SK-N-SH (cell line): ENCODE measurements around the gene BAIAP2. TPM values are rescaled to one million over a fixed set of nuclear protein-coding genes. Genes with fewer than 3 reads are reported as not detected.

Source experiments
- CTCF ChIA-PET: fragments of 300-600, 350-600 bp; formaldehyde crosslinking; extraction: SDS; loops from one replicate; lab custom pipeline; 2021; lab: Yijun Ruan, JAX
- POLR2A ChIA-PET: fragments of 350-600 bp; sonication (Branson Sonifier 250); formaldehyde crosslinking; extraction: SDS; loops from one replicate; lab custom pipeline; 2020; ENCODE audit warnings: antibody characterized with exemption, inconsistent platforms; lab: Yijun Ruan, JAX
- DNase-seq: peaks from one replicate; pipeline ENCODE4 v3.0.0; 2012
- H2AFZ ChIP-seq: fragments of 200-600 bp; sonication (generic); 2 replicates; pipeline ENCODE4 v1.8.1; 2016; ENCODE audit warnings: antibody characterized with exemption, mild to moderate bottlenecking, low read depth
- H3F3A ChIP-seq: fragments of 200-600 bp; sonication (generic); replicated peaks from 2 replicates; pipeline ENCODE3; 2016; ENCODE audit warnings: antibody characterized with exemption, mild to moderate bottlenecking; ENCODE audit not compliant: insufficient read depth
- H3K27ac ChIP-seq, 2 experiments: fragments of 200-500 bp in 1 of 2; fragments of 200-600 bp in 1 of 2; sonication (Bioruptor generic) in 1 of 2; sonication (generic), shearing (Covaris generic) in 1 of 2; 2 replicates each; pipeline versions ENCODE4 v1.5.1 to v1.6.1; 2014 to 2016; ENCODE audit warnings: low read depth in 2 of 2, inconsistent platforms in 1 of 2, low read length in 1 of 2, mild to moderate bottlenecking in 1 of 2, mixed read lengths in 1 of 2
- H3K27me3 ChIP-seq: fragments of 200-600 bp; sonication (generic), shearing (Covaris generic); 2 replicates; pipeline ENCODE4 v1.6.1; 2016; ENCODE audit warnings: mixed run types; ENCODE audit not compliant: insufficient read depth
- H3K36me3 ChIP-seq, 2 experiments: fragments of 200-500 bp in 1 of 2; fragments of 200-600 bp in 1 of 2; sonication (Bioruptor generic) in 1 of 2; sonication (generic) in 1 of 2; replicated peaks in 1 of 2; 2 replicates each; pipeline versions ENCODE3 to v1.5.1; 2014 to 2016; ENCODE audit warnings: low read length in 1 of 2, mild to moderate bottlenecking in 1 of 2; ENCODE audit not compliant: insufficient read depth in 2 of 2, control insufficient read depth in 1 of 2
- H3K4me1 ChIP-seq, 2 experiments: fragments of 200-500 bp in 1 of 2; fragments of 200-600 bp in 1 of 2; sonication (Bioruptor generic) in 1 of 2; sonication (generic), shearing (Covaris generic) in 1 of 2; 2 replicates each; pipeline versions ENCODE4 v1.5.1 to v1.6.1; 2014 to 2016; ENCODE audit warnings: low read depth in 1 of 2, low read length in 1 of 2, mixed run types in 1 of 2; ENCODE audit not compliant: insufficient read depth in 2 of 2, control insufficient read depth in 1 of 2
- H3K4me2 ChIP-seq: fragments of 200-600 bp; sonication (generic), shearing (Covaris generic); 2 replicates; pipeline ENCODE4 v1.6.1; 2017; ENCODE audit warnings: mixed run types
- H3K4me3 ChIP-seq, 2 experiments: fragments of 200-500 bp in 1 of 2; fragments of 200-600 bp in 1 of 2; sonication (Bioruptor generic) in 1 of 2; sonication (generic), shearing (Covaris generic) in 1 of 2; 2 replicates each; pipeline versions ENCODE4 v1.5.1 to v1.8.1; 2014 to 2016; ENCODE audit warnings: low read depth in 2 of 2, inconsistent platforms in 1 of 2, low read length in 1 of 2, mild to moderate bottlenecking in 1 of 2, mixed read lengths in 1 of 2, moderate library complexity in 1 of 2
- H3K79me2 ChIP-seq: fragments of 200-600 bp; sonication (generic); 2 replicates; pipeline ENCODE4 v1.8.1; 2017; ENCODE audit warnings: mild to moderate bottlenecking; ENCODE audit not compliant: insufficient read depth
- H3K9ac ChIP-seq: fragments of 200-600 bp; sonication (generic); 2 replicates; pipeline ENCODE4 v1.6.1; 2017; ENCODE audit warnings: mixed run types
- H3K9me2 ChIP-seq: fragments of 200-600 bp; sonication (generic); 2 replicates; pipeline ENCODE4 v1.6.1; 2017; ENCODE audit warnings: mixed run types
- H3K9me3 ChIP-seq: fragments of 200-600 bp; sonication (generic); 2 replicates; pipeline ENCODE4 v1.6.1; 2017; ENCODE audit warnings: mixed run types, mild to moderate bottlenecking, moderate library complexity
- H4K20me1 ChIP-seq: fragments of 200-600 bp; sonication (generic); 2 replicates; pipeline ENCODE4 v1.6.1; 2017; ENCODE audit warnings: mild to moderate bottlenecking, mixed run types; ENCODE audit not compliant: insufficient read depth
- ELF1 ChIP-seq: IDR thresholded peaks from 2 replicates; pipeline ENCODE4 v1.4.0; 2012
- MXI1 ChIP-seq: IDR thresholded peaks from 2 replicates; pipeline ENCODE4 v1.6.1; 2012; ENCODE audit warnings: mild to moderate bottlenecking, low read depth, low read length, improper control_type of control experiment
- NRF1 ChIP-seq: IDR thresholded peaks from 2 replicates; pipeline ENCODE4 v1.6.1; 2012; ENCODE audit warnings: low read depth, mild to moderate bottlenecking, low read length
- RFX5 ChIP-seq: IDR thresholded peaks from 2 replicates; pipeline ENCODE4 v1.6.1; 2012; ENCODE audit warnings: mild to moderate bottlenecking, improper control_type of control experiment, low read length
- WGBS: methylation state at CpG from one replicate; pipeline ENCODE4 v1.1.6; 2017; ENCODE audit warnings: low lambda C conversion rate; 5-methylcytosine and 5-hydroxymethylcytosine counted together
- polyA plus RNA-seq, 3 experiments: library from polyadenylated mRNA; depleted of rRNA; stranded (reverse); fragments of >200 nt; gene quantifications; 2 replicates each; pipeline ENCODE4 v1.2.3, GENCODE V29; 2012
- TF ChIP-seq, protein P1 (sequence below): fragments of 200-600 bp; sonication (generic); IDR thresholded peaks from 2 replicates; pipeline ENCODE4 v1.6.1; 2017; ENCODE audit warnings: antibody characterized with exemption, mild to moderate bottlenecking, moderate library complexity
- TF ChIP-seq, protein P2 (sequence below): IDR thresholded peaks from 2 replicates; pipeline ENCODE4 v1.6.1; 2012; ENCODE audit warnings: mild to moderate bottlenecking, low read depth, low read length, moderate library complexity

Gene BAIAP2
- polyA plus RNA-seq, 1 of the 3 experiments (the other 2 are of a cell fraction): 19.8 TPM

- no peak overlapping the region for H3K9ac ChIP-seq
Measured at GRCh38 chr17:81036197-81036941, 1.4 kb downstream of the BAIAP2 start.

More at GRCh38 chr17:81036197-81036941, 1.4 kb downstream of the BAIAP2 start:
- H3K36me3 ChIP-seq: peaks cover 0 to 6% of the 10 kb centered on the region in 2 experiments
- no peak for TF ChIP-seq RFX5
- TF ChIP-seq, protein P1, sequence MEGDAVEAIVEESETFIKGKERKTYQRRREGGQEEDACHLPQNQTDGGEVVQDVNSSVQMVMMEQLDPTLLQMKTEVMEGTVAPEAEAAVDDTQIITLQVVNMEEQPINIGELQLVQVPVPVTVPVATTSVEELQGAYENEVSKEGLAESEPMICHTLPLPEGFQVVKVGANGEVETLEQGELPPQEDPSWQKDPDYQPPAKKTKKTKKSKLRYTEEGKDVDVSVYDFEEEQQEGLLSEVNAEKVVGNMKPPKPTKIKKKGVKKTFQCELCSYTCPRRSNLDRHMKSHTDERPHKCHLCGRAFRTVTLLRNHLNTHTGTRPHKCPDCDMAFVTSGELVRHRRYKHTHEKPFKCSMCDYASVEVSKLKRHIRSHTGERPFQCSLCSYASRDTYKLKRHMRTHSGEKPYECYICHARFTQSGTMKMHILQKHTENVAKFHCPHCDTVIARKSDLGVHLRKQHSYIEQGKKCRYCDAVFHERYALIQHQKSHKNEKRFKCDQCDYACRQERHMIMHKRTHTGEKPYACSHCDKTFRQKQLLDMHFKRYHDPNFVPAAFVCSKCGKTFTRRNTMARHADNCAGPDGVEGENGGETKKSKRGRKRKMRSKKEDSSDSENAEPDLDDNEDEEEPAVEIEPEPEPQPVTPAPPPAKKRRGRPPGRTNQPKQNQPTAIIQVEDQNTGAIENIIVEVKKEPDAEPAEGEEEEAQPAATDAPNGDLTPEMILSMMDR: no peak
- TF ChIP-seq MXI1: peak; percentile 58; the same call in 1 of the 2 replicates
- no peak for TF ChIP-seq NRF1
- TF ChIP-seq, protein P2, sequence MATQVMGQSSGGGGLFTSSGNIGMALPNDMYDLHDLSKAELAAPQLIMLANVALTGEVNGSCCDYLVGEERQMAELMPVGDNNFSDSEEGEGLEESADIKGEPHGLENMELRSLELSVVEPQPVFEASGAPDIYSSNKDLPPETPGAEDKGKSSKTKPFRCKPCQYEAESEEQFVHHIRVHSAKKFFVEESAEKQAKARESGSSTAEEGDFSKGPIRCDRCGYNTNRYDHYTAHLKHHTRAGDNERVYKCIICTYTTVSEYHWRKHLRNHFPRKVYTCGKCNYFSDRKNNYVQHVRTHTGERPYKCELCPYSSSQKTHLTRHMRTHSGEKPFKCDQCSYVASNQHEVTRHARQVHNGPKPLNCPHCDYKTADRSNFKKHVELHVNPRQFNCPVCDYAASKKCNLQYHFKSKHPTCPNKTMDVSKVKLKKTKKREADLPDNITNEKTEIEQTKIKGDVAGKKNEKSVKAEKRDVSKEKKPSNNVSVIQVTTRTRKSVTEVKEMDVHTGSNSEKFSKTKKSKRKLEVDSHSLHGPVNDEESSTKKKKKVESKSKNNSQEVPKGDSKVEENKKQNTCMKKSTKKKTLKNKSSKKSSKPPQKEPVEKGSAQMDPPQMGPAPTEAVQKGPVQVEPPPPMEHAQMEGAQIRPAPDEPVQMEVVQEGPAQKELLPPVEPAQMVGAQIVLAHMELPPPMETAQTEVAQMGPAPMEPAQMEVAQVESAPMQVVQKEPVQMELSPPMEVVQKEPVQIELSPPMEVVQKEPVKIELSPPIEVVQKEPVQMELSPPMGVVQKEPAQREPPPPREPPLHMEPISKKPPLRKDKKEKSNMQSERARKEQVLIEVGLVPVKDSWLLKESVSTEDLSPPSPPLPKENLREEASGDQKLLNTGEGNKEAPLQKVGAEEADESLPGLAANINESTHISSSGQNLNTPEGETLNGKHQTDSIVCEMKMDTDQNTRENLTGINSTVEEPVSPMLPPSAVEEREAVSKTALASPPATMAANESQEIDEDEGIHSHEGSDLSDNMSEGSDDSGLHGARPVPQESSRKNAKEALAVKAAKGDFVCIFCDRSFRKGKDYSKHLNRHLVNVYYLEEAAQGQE: no peak
- TF ChIP-seq ELF1: no peak
- ChIA-PET CTCF (interaction anchor here (1.1 to 12.5 kb wide), 10 partner anchors 9 to 79 kb away, joined by 3 to 96 read pairs (median 6); no protein-coding TSS in a partner anchor), POLR2A (interaction anchor here (0.6 to 1.4 kb wide), 2 partner anchors 40 to 91 kb away, joined by 3 to 4 read pairs; no protein-coding TSS in a partner anchor)
- peaks cover 41% of the 10 kb centered on the region for H4K20me1 ChIP-seq
- H3K4me3 ChIP-seq: peak overlapping the region; percentile 66 to 79
- H3K27ac ChIP-seq: peak overlapping the region in 1 of 2 experiments; percentile 43; a peak in 1 of 4 replicates
- no peak for DNase-seq
- WGBS: 93% methylated on average over 24 of the region's 24 CpGs
- H3K9me3 ChIP-seq: no peaks in the 10 kb centered on the region
- H2AFZ ChIP-seq: no peak overlapping the region
- H3K4me1 ChIP-seq: peaks cover 19 to 61% of the 10 kb centered on the region in 2 experiments; a peak in 3 of 4 replicates
- peaks cover 7% of the 10 kb centered on the region for H3F3A ChIP-seq
- peaks cover 40% of the 10 kb centered on the region for H3K79me2 ChIP-seq
- H3K9me2 ChIP-seq: no peaks in the 10 kb centered on the region
- peak overlapping the region; percentile 83 for H3K4me2 ChIP-seq
- no peaks in the 10 kb centered on the region for H3K27me3 ChIP-seq
